K562 (cell line): ENCODE results near the gene OR2V2. TPM values are rescaled to one million over a fixed set of nuclear protein-coding genes. Genes with fewer than 3 reads are reported as not detected.

Experiments used
- BMI1 ChIP-seq: fragments of 150-350 bp; IDR thresholded peaks from 2 replicates; pipeline ENCODE4 v1.6.1; 2014; ENCODE audit warnings: low read length
- E2F4 ChIP-seq: sonication (generic); formaldehyde crosslinking; IDR thresholded peaks from 2 replicates; pipeline ENCODE4 v1.8.0; 2022; ENCODE audit warnings: mild to moderate bottlenecking, low read depth, missing genetic modification reagents
- HMG20A ChIP-seq: fragments of 450-650 bp; formaldehyde crosslinking; conservative IDR thresholded peaks from 2 replicates; pipeline ENCODE4 v1.4.0; 2020; ENCODE audit warnings: mild to moderate bottlenecking, mixed read lengths
- ILK ChIP-seq: fragments of 450-650 bp; IDR thresholded peaks from 2 replicates; pipeline ENCODE4 v1.6.1; 2016; ENCODE audit warnings: missing genetic modification characterization, low read depth, mild to moderate bottlenecking, missing compliant biosample characterization, moderate library complexity, borderline replicate concordance
- JUND ChIP-seq, 2 experiments: IDR thresholded peaks; 2 replicates in 1 of 2; 3 replicates in 1 of 2; pipeline ENCODE4 v1.6.1; 2011; ENCODE audit warnings: borderline replicate concordance in 2 of 2, low read depth in 2 of 2, low read length in 2 of 2, improper control_type of control experiment in 1 of 2, missing biosample characterization in 1 of 2, missing genetic modification characterization in 1 of 2, missing genetic modification reagents in 1 of 2
- KLF13 ChIP-seq: fragments of 450-650 bp; IDR thresholded peaks from 2 replicates; pipeline ENCODE4 v1.6.1; 2016; ENCODE audit warnings: missing genetic modification characterization, low read depth, mild to moderate bottlenecking, missing compliant biosample characterization, moderate library complexity, borderline replicate concordance
- MTA2 ChIP-seq: fragments of 450-650 bp; IDR thresholded peaks from 2 replicates; pipeline ENCODE4 v1.6.1; 2016; ENCODE audit warnings: low read depth
- NRF1 ChIP-seq, 2 experiments: fragments of 450-650 bp; IDR thresholded peaks in 1 of 2; conservative IDR thresholded peaks in 1 of 2; 2 replicates each; pipeline ENCODE4 v1.6.1; 2014; ENCODE audit warnings: mild to moderate bottlenecking in 2 of 2
- PRPF4 ChIP-seq: fragments of 200-400 bp; formaldehyde crosslinking; IDR thresholded peaks from one replicate; pipeline ENCODE4 v1.6.1; 2017; ENCODE audit warnings: low read length, low read depth, mild to moderate bottlenecking; ENCODE audit not compliant: insufficient read depth, poor library complexity, severe bottlenecking
- RBFOX2 ChIP-seq: fragments of 200-400 bp; formaldehyde crosslinking; IDR thresholded peaks from 2 replicates; pipeline ENCODE4 v1.6.1; 2017; ENCODE audit warnings: low read depth, mild to moderate bottlenecking, low read length, moderate library complexity
- SIN3B ChIP-seq: fragments of 450-650 bp; IDR thresholded peaks from 2 replicates; pipeline ENCODE4 v1.6.1; 2017; ENCODE audit warnings: low read depth, mild to moderate bottlenecking, moderate library complexity
- TAL1 ChIP-seq: fragments of 450-650 bp; IDR thresholded peaks from 2 replicates; pipeline ENCODE4 v1.6.1; 2016; ENCODE audit warnings: mild to moderate bottlenecking
- TOE1 ChIP-seq, 2 experiments: fragments of 450-650 bp in 1 of 2; sonication (generic) in 1 of 2; formaldehyde crosslinking in 1 of 2; IDR thresholded peaks; 2 replicates each; pipeline versions ENCODE4 v1.7.1 to v1.8.0; 2016 to 2022; ENCODE audit warnings: borderline replicate concordance in 2 of 2, mild to moderate bottlenecking in 2 of 2, antibody characterized with exemption in 1 of 2, inconsistent platforms in 1 of 2, low read depth in 1 of 2, missing genetic modification reagents in 1 of 2, moderate library complexity in 1 of 2
- ZNF174 ChIP-seq: fragments of 250-450 bp; sonication (Bioruptor Pico); IDR thresholded peaks from 2 replicates; pipeline ENCODE4 v1.4.0; 2020; ENCODE audit warnings: mild to moderate bottlenecking
- ZNF384 ChIP-seq: IDR thresholded peaks from 2 replicates; pipeline ENCODE4 v1.6.1; 2012; ENCODE audit warnings: low read depth, low read length, improper control_type of control experiment
- ZNF57 ChIP-seq: fragments of 450-650 bp; formaldehyde crosslinking; IDR thresholded peaks from 2 replicates; pipeline ENCODE4 v1.4.0; 2020; ENCODE audit warnings: mild to moderate bottlenecking, moderate library complexity
- polyA plus RNA-seq, 8 experiments: library from polyadenylated mRNA; depleted of rRNA in 4 of 8; stranded (reverse) in 5 of 8; unstranded in 3 of 8; fragments of >200 nt; fragmentation: Nextera tagmentation in 2 of 8; fragmentation: Illumina TruSeq in 1 of 8; extraction: Ambion mirVana in 2 of 8; extraction: Trizol in 1 of 8; gene quantifications; 2 replicates each; pipeline versions ENCODE4 v1.2.1 to v1.2.3, GENCODE V29; 2011 to 2014; ENCODE audit warnings: inconsistent platforms in 1 of 8, missing spikeins in 1 of 8
- total RNA-seq, 7 experiments: library from RNA; depleted of rRNA in 6 of 7; stranded (reverse); fragments of >200 nt in 6 of 7; fragmentation: Illumina TruSeq in 2 of 7; extraction: Trizol in 2 of 7; gene quantifications; 2 replicates each; pipeline versions ENCODE4 v1.2.1 to v1.2.3, GENCODE V29; 2011 to 2021; ENCODE audit warnings: low replicate concordance in 1 of 7
- TF ChIP-seq, protein P1 (sequence below): fragments of 250-450 bp; sonication (Bioruptor Pico); IDR thresholded peaks from 2 replicates; pipeline ENCODE4 v1.4.0; 2020; ENCODE audit warnings: mild to moderate bottlenecking, moderate library complexity
- TF ChIP-seq, protein P2 (sequence below): fragments of 250-450 bp; sonication (Bioruptor Pico); IDR thresholded peaks from 2 replicates; pipeline ENCODE4 v1.5.0; 2022; ENCODE audit warnings: mild to moderate bottlenecking
- TF ChIP-seq, protein P3 (sequence below): fragments of 450-650 bp; IDR thresholded peaks from 2 replicates; pipeline ENCODE4 v1.6.1; 2016; ENCODE audit warnings: borderline replicate concordance

OR2V2 gene
- total and polyA plus RNA-seq, 9 of the 15 experiments (the other 6 are each of a cell fraction or from before 2014, with no cell fraction given) = 0.01 TPM; not detected in 8

- TF ChIP-seq, protein P1, sequence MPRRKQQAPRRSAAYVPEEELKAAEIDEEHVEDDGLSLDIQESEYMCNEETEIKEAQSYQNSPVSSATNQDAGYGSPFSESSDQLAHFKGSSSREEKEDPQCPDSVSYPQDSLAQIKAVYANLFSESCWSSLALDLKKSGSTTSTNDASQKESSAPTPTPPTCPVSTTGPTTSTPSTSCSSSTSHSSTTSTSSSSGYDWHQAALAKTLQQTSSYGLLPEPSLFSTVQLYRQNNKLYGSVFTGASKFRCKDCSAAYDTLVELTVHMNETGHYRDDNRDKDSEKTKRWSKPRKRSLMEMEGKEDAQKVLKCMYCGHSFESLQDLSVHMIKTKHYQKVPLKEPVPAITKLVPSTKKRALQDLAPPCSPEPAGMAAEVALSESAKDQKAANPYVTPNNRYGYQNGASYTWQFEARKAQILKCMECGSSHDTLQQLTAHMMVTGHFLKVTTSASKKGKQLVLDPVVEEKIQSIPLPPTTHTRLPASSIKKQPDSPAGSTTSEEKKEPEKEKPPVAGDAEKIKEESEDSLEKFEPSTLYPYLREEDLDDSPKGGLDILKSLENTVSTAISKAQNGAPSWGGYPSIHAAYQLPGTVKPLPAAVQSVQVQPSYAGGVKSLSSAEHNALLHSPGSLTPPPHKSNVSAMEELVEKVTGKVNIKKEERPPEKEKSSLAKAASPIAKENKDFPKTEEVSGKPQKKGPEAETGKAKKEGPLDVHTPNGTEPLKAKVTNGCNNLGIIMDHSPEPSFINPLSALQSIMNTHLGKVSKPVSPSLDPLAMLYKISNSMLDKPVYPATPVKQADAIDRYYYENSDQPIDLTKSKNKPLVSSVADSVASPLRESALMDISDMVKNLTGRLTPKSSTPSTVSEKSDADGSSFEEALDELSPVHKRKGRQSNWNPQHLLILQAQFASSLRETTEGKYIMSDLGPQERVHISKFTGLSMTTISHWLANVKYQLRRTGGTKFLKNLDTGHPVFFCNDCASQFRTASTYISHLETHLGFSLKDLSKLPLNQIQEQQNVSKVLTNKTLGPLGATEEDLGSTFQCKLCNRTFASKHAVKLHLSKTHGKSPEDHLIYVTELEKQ (CRISPR knock-in tag) = no peak
- TF ChIP-seq, protein P2, sequence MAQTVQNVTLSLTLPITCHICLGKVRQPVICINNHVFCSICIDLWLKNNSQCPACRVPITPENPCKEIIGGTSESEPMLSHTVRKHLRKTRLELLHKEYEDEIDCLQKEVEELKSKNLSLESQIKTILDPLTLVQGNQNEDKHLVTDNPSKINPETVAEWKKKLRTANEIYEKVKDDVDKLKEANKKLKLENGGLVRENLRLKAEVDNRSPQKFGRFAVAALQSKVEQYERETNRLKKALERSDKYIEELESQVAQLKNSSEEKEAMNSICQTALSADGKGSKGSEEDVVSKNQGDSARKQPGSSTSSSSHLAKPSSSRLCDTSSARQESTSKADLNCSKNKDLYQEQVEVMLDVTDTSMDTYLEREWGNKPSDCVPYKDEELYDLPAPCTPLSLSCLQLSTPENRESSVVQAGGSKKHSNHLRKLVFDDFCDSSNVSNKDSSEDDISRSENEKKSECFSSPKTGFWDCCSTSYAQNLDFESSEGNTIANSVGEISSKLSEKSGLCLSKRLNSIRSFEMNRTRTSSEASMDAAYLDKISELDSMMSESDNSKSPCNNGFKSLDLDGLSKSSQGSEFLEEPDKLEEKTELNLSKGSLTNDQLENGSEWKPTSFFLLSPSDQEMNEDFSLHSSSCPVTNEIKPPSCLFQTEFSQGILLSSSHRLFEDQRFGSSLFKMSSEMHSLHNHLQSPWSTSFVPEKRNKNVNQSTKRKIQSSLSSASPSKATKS (CRISPR knock-in tag) = no peak
- no peak for TF ChIP-seq E2F4 (CRISPR knock-in tag)
- no peak for TF ChIP-seq PRPF4
- TF ChIP-seq SIN3B = no peak
- TF ChIP-seq NRF1 (conservative IDR thresholded peaks at IDR 0.05 in 1 of 2, IDR thresholded peaks at IDR 0.05 in 1 of 2) = no peak
- no peak for TF ChIP-seq ZNF384
- TF ChIP-seq ILK (tag) = no peak
- TF ChIP-seq ZNF174 (CRISPR knock-in tag) = no peak
- TF ChIP-seq ZNF57 = no peak
- TF ChIP-seq JUND (IDR thresholded peaks at IDR 0.05; ENCODE audit: borderline replicate concordance, low read depth, low read length) = peak; percentile 61; the same call in 1 of the 2 replicates
- no peak for TF ChIP-seq JUND (tag; IDR thresholded peaks at IDR 0.05; ENCODE audit: borderline replicate concordance, low read depth, low read length)
- no peak for TF ChIP-seq KLF13 (tag)
- no peak for TF ChIP-seq BMI1
- TF ChIP-seq, protein P3, sequence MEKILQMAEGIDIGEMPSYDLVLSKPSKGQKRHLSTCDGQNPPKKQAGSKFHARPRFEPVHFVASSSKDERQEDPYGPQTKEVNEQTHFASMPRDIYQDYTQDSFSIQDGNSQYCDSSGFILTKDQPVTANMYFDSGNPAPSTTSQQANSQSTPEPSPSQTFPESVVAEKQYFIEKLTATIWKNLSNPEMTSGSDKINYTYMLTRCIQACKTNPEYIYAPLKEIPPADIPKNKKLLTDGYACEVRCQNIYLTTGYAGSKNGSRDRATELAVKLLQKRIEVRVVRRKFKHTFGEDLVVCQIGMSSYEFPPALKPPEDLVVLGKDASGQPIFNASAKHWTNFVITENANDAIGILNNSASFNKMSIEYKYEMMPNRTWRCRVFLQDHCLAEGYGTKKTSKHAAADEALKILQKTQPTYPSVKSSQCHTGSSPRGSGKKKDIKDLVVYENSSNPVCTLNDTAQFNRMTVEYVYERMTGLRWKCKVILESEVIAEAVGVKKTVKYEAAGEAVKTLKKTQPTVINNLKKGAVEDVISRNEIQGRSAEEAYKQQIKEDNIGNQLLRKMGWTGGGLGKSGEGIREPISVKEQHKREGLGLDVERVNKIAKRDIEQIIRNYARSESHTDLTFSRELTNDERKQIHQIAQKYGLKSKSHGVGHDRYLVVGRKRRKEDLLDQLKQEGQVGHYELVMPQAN = 0 out of 2 replicates have a peak, but pooled peaks have one; percentile 15
- TF ChIP-seq TAL1 = peak; percentile 73; the same call in 1 of the 2 replicates
- no peak for TF ChIP-seq RBFOX2
- TF ChIP-seq MTA2 = peak; percentile 43; the same call in 1 of the 2 replicates
- no peak for TF ChIP-seq HMG20A
- no peak for TF ChIP-seq TOE1 (IDR thresholded peaks at IDR 0.05; ENCODE audit: borderline replicate concordance)
- no peak for TF ChIP-seq TOE1 (CRISPR knock-in tag; IDR thresholded peaks at IDR 0.05; ENCODE audit: borderline replicate concordance, low read depth)
Observed at GRCh38 chr5:181107699-181108098, 39.7 kb upstream of the OR2V2 start (continued).
